OCI-LY1 (cell line): Measurements from ENCODE around the gene BBX.

ENCODE experiments used
- EZH2 ChIP-seq: fragments of 200-600 bp; sonication (generic), shearing (Covaris generic); IDR thresholded peaks from 2 replicates; pipeline ENCODE4 v1.8.0; 2017; ENCODE audit warnings: borderline replicate concordance, mixed run types, mild to moderate bottlenecking, antibody characterized with exemption, low read length, moderate library complexity, mixed read lengths
- TF ChIP-seq, protein P1 (sequence below): fragments of 200-600 bp; sonication (generic), shearing (Covaris generic); IDR thresholded peaks from 2 replicates; pipeline ENCODE4 v1.5.1; 2017; ENCODE audit warnings: mild to moderate bottlenecking, antibody characterized with exemption, low read length, moderate library complexity, mixed read lengths

DNA sequence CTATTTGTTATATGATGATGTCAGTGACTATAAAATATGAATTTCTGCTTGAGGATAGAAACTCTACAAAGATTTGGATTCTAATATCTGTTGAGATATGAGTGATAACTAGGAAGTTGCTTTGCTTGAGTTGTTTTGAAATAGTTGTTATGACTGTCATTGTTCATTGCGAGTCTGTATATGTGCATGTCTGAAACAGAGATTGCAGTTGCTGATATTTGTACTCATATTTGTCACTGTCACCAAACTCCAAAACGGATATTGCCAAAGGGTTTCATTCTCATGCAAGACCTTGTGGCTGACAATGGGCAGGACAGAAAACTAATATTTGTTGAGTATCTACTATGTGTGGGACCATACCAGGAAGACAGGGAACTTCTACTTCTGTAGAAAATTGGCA, 327.9 kb downstream of the BBX start:
- TF ChIP-seq, protein P1, sequence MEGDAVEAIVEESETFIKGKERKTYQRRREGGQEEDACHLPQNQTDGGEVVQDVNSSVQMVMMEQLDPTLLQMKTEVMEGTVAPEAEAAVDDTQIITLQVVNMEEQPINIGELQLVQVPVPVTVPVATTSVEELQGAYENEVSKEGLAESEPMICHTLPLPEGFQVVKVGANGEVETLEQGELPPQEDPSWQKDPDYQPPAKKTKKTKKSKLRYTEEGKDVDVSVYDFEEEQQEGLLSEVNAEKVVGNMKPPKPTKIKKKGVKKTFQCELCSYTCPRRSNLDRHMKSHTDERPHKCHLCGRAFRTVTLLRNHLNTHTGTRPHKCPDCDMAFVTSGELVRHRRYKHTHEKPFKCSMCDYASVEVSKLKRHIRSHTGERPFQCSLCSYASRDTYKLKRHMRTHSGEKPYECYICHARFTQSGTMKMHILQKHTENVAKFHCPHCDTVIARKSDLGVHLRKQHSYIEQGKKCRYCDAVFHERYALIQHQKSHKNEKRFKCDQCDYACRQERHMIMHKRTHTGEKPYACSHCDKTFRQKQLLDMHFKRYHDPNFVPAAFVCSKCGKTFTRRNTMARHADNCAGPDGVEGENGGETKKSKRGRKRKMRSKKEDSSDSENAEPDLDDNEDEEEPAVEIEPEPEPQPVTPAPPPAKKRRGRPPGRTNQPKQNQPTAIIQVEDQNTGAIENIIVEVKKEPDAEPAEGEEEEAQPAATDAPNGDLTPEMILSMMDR, result no peak
- TF ChIP-seq EZH2, result no peak
